OCI-LY7 (cell line): ENCODE measurements around the gene WDR82.

Source experiments
- CTCF ChIP-seq: fragments of 200-600 bp; sonication (generic); conservative IDR thresholded peaks from 2 replicates; pipeline ENCODE4 v1.5.1; 2014; ENCODE audit warnings: mild to moderate bottlenecking, antibody characterized with exemption, low read length, moderate library complexity, mixed read lengths
- EZH2phosphoT487 ChIP-seq: fragments of 200-600 bp; sonication (generic); IDR thresholded peaks from 2 replicates; pipeline ENCODE4 v1.6.1; 2018; ENCODE audit warnings: low read depth, borderline replicate concordance, mild to moderate bottlenecking, mixed run types, antibody characterized with exemption, low read length, moderate library complexity, mixed read lengths

DNA sequence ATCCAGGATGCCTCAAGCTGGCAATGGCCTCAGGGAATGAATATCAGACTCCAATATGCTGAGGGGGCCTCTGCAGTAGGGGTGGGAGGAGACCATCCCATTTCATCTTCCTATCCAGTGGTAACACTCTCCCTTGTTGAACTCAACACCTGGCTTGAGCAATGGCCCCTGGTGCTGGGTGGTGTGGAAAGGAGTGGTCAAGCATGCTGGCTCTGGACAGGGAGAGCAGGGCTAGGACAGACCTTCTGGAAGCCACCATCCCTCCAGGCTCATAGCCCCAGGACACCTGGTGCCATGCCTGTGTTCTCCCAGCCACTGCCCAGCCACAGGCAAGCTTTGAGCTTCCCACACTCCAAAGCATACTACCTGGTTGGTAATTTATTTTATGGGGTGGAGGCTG lies 47.2 kb upstream of the WDR82 start:
- TF ChIP-seq CTCF = no peak
- no peak for TF ChIP-seq EZH2phosphoT487
